Measurements from ENCODE around the gene CLCA1.

GRCh38 chr1:86472767-86473166 is 4.0 kb downstream of the CLCA1 start:
- TF ChIP-seq ZNF274 (IDR thresholded peaks at IDR 0.05; ENCODE audit: low read depth, low read length), result no peak
- TF ChIP-seq YY1 (IDR thresholded peaks at IDR 0.05; ENCODE audit: insufficient read depth, insufficient read length), result no peak

Measured in NT2/D1 (cell line).